Mesothelial cell of epicardium (in vitro differentiated cells): ENCODE measurements around the gene RNF20. TPM values are rescaled to one million over a fixed set of nuclear protein-coding genes. Genes with fewer than 3 reads are reported as not detected.

Experiments
- DNase-seq, 2 experiments: peaks; one replicate each; pipeline ENCODE4 v3.0.0; 2021; ENCODE audit warnings: low spot score in 2 of 2; ENCODE audit not compliant: unreplicated experiment in 2 of 2
- H3K27ac Mint-ChIP-seq: 2 replicates; pipeline ENCODE4 v1.8.0; 2021; ENCODE audit warnings: mixed read lengths
- H3K27me3 Mint-ChIP-seq: 2 replicates; pipeline ENCODE4 v1.8.0; 2021; ENCODE audit warnings: low read depth, mixed read lengths
- H3K36me3 Mint-ChIP-seq: 2 replicates; pipeline ENCODE4 v1.8.0; 2021; ENCODE audit warnings: mixed read lengths
- H3K4me1 Mint-ChIP-seq: 2 replicates; pipeline ENCODE4 v1.8.0; 2021; ENCODE audit warnings: mixed read lengths
- H3K4me3 Mint-ChIP-seq: 2 replicates; pipeline ENCODE4 v1.8.0; 2021; ENCODE audit warnings: mild to moderate bottlenecking, moderate library complexity, mixed read lengths
- H3K9me3 Mint-ChIP-seq: 2 replicates; pipeline ENCODE4 v1.8.0; 2021; ENCODE audit warnings: mixed read lengths
- total RNA-seq: library from RNA; stranded (reverse); gene quantifications from 3 replicates; pipeline ENCODE4 v1.2.1, GENCODE V29; 2021
- TF ChIP-seq, protein P1 (sequence below): fragments of 200-600 bp; sonication (generic); IDR thresholded peaks from one replicate; pipeline ENCODE4 v1.5.0; 2021; ENCODE audit warnings: antibody characterized with exemption; ENCODE audit not compliant: unreplicated experiment

The RNF20 gene
- total RNA-seq, 1 donor from 2014 or later, result 49.0 TPM

DNA sequence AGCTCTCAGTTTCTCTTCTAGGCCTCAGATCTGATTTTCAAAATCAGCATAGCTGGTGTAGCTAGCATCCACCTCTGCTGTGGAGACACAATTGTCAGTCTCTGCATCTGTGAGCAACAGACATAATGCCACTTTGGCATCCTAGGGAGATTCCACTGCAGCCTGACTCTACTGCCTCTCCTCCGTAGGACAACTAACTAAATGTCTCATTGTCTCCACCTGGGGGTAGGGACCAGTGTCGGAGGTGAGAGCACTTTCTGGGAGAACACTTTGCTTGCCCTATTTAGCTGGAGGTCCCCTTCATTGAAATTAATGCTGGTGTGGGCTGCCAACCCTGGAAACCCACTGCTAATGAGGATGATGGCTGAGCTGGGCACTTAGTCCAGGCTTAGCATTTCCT is 59.7 kb downstream of the RNF20 start:
- Mint-ChIP-seq H3K36me3 (no peaks in the 10 kb centered on the region), H3K9me3 (no peaks in the 10 kb centered on the region), H3K27ac (no peak overlapping the region), H3K4me3 (no peak overlapping the region), H3K27me3 (peaks cover 19% of the 10 kb centered on the region), H3K4me1 (no peaks in the 10 kb centered on the region)
- no peak for DNase-seq
- TF ChIP-seq, protein P1, sequence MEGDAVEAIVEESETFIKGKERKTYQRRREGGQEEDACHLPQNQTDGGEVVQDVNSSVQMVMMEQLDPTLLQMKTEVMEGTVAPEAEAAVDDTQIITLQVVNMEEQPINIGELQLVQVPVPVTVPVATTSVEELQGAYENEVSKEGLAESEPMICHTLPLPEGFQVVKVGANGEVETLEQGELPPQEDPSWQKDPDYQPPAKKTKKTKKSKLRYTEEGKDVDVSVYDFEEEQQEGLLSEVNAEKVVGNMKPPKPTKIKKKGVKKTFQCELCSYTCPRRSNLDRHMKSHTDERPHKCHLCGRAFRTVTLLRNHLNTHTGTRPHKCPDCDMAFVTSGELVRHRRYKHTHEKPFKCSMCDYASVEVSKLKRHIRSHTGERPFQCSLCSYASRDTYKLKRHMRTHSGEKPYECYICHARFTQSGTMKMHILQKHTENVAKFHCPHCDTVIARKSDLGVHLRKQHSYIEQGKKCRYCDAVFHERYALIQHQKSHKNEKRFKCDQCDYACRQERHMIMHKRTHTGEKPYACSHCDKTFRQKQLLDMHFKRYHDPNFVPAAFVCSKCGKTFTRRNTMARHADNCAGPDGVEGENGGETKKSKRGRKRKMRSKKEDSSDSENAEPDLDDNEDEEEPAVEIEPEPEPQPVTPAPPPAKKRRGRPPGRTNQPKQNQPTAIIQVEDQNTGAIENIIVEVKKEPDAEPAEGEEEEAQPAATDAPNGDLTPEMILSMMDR, result no peak

DNA sequence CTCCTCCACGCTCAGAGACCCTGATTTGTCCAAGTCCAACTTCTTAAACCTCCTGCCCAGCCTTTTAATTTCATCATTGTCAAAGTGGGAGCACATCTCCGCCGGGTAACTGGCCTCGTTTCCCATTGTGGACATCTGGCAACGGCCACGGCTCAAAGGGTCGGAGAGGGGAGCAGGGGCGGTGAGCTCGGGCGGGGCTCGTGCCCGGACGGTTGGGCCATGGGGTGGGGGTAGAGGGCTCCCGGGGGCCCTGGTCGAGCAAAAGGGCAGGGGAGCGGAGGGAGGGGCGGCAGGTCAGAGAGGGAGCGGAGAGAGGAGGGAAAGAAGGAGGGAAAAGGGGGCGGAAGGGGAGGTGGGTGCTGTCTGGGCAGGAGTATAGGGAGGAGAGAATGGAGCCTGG is 61.1 kb downstream of the RNF20 start, which contains the start of gene PPP3R2:
Gene PPP3R2 (minus strand): TSS at position 174 of the 400 bp plus-strand sequence. CDS start 48 bp downstream, at position 126.
- H3K4me1 Mint-ChIP-seq, result no peaks in the 10 kb centered on the region

DNA sequence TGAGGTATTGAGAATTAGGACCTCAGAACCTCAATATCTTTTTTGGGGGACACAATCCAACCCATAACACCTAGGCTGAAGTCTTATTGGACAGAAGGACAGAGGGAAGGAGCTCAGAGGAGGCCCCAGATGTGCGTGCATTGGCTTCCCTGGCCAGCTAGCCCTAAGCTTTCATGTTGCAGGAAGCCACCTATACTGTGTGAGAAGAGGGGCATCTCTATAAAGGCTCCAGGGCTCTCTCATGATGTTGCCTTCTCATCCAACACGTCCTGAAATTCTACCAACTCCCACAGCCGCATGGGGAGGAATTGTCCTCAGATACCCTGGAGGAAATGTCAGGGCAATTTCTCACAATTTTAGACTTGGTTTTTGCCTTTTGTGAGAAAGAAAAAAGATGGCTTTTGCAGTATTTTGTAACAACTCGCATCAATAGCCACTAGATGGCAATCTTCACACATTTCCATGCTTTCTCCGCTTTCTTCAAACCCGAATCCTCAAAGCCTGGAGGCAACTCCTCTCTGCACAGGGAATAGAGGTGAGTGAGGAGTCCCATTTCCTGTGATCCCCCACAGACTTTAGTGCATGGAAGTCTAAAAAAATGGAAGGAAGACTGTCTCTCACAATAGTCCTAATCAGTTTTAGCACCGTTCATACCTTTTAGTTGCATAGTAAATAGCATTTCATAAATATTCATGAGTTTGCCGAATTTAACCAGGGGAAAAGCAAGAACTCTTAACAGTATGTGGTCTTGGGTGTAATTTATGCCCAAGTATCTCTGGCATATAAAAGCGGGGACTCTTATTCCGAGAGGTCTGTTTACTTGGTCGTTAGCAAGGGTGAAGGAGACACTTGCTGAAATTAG is 68.5 kb downstream of the RNF20 start:
- H3K27me3 Mint-ChIP-seq, result peaks cover 18% of the 10 kb centered on the region
- H3K4me3 Mint-ChIP-seq, result no peak overlapping the region
- DNase-seq, result no peak
- no peaks in the 10 kb centered on the region for H3K36me3 Mint-ChIP-seq
- peaks cover 6% of the 10 kb centered on the region for H3K4me1 Mint-ChIP-seq
- no peaks in the 10 kb centered on the region for H3K9me3 Mint-ChIP-seq
- TF ChIP-seq, protein P1, result peak; percentile 72
- H3K27ac Mint-ChIP-seq, result no peak overlapping the region

More for the DNA sequence above, 61.1 kb downstream of the RNF20 start, which contains the start of gene PPP3R2:
- no peaks in the 10 kb centered on the region for H3K36me3 Mint-ChIP-seq
- H3K9me3 Mint-ChIP-seq, result no peaks in the 10 kb centered on the region
- H3K27ac Mint-ChIP-seq, result no peak within 1 kb of the TSS
- no peak for DNase-seq
- H3K4me3 Mint-ChIP-seq, result no peak within 1 kb of the TSS
- peaks cover 23% of the 10 kb centered on the region for H3K27me3 Mint-ChIP-seq
- TF ChIP-seq, protein P1, result no peak

DNA sequence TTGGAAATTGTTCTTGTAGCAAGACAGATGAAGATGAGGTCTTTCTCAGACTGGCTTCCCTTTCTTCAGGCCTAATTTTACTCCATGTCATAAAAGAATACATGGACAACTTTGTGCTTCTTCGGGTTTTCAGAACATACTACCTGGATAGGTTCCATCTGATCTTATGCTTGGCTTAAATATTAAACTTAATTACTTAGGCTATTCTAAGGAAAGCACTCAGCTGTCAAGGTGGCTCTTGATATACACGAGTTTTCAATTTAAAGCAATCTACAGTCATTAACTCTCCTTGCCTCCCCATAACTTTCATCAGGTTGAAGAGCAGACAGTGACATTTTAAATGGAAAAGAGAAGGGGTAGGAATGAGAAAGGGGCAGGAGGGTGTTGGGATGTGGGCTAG is 70.6 kb downstream of the RNF20 start:
- Mint-ChIP-seq H3K36me3 (no peaks in the 10 kb centered on the region), H3K9me3 (no peaks in the 10 kb centered on the region), H3K4me3 (no peak overlapping the region), H3K27ac (no peak overlapping the region), H3K4me1 (peaks cover 7% of the 10 kb centered on the region), H3K27me3 (peaks cover 15% of the 10 kb centered on the region)
- TF ChIP-seq, protein P1, result no peak
- no peak for DNase-seq

DNA sequence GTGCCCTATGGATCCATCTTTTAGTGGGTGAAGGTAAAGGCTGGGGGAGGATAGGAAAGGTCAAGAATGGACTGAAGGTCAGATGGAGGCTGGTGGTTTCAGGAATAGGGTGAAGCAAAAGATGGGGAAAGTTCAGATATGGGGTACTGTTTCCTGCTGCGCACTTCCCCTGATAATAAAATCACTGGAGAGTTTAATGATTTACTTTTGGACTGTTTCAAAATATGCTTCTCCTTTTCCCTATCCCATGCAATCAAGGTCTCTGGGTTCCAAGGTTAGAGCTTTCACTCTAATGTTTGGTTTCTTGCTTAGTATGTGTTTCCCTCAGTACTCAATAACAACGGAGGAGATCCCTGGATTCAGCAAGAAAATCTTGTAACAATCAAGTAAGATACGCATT is 71.9 kb downstream of the RNF20 start:
- Mint-ChIP-seq H3K4me3 (no peak overlapping the region), H3K9me3 (no peaks in the 10 kb centered on the region), H3K36me3 (no peaks in the 10 kb centered on the region), H3K4me1 (peaks cover 7% of the 10 kb centered on the region), H3K27me3 (peaks cover 9% of the 10 kb centered on the region), H3K27ac (no peak overlapping the region)
- no peak for DNase-seq
- TF ChIP-seq, protein P1, result no peak

Other genes with a start within 250 kb of the RNF20 start
- 0.07 TPM in 2 of 3 replicates, not detected in the other for gene BAAT, start 148.8 kb upstream of the RNF20 start, total RNA-seq
- gene MRPL50, start 135.2 kb upstream of the RNF20 start, total RNA-seq, result 9.5 to 11.0 TPM (median 10.2 TPM) in 3 replicates
- gene ZNF189, start 135.0 kb upstream of the RNF20 start, total RNA-seq, result 29.4 to 32.1 TPM (median 30.1 TPM) in 3 replicates
- gene ALDOB, start 98.1 kb upstream of the RNF20 start, total RNA-seq, result not detected in 3 replicates
- 0.34 to 0.38 TPM (median 0.34 TPM) in 3 replicates for gene PPP3R2, start 61.1 kb downstream of the RNF20 start, total RNA-seq
- gene GRIN3A, start 204.8 kb downstream of the RNF20 start, total RNA-seq, result 3.0 to 4.1 TPM (median 3.3 TPM) in 3 replicates